ENCODE measurements around the gene RPS17.
A peak's percentile ranks its signal among the peaks of the same experiment; 100 is the strongest.

The RPS17 gene

DNA sequence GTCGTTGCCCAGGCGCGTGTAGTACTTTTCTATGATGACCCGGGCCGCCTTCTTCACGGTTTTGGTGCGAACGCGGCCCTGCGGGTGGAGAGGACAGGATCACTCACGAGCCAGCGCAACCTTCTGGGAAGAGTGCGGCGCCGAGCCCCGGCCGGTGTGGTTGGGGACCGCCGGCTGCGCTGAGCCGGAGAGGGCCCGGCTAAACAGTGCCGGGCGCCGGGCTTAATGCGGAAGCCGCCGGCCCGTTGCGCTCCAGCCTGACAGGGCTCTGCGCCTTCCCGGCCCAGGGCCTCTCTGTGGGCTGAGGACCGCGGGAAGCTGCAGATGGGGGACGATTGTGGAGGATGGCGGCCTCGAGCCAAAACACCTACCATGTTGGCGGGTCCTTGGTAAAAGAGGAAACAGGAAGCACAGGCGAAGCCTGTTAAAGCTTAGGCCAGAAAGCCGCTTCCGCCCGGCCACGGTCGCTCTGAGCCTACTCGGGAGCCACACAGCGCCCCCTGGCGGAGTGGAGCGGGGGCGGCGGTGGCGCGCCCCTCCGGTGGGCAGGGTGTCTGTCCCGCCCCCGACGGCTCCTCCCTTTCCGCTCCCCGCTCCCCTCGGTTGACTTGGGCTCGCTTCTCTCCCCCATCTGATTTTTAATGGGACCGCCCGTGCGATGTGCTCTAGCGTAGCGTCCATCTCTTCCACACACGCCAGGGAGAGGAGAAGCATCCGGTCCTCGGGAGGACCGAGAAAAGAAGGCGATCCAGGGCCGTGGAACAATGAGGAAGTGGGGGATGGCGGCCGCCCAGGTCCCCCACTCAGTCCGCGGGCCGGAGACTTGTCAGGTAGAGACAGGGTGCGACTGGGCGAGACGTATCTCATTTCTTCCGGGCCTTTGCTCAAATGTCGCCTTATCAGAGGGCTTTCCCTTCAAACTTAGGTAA is at the start of gene RPS17:
Gene RPS17 (minus strand): TSS at position 403 of the 929 bp plus-strand sequence. CDS start 29 bp downstream, at position 374.
- in situ Hi-C loops (cut with HindIII; ENCODE audit: low pct_ligation_motif_present, low pct_unique_long_range_greater_than_20kb, low sequenced_read_pairs): no loop called here
- DNase-seq: peak; percentile 90

DNA sequence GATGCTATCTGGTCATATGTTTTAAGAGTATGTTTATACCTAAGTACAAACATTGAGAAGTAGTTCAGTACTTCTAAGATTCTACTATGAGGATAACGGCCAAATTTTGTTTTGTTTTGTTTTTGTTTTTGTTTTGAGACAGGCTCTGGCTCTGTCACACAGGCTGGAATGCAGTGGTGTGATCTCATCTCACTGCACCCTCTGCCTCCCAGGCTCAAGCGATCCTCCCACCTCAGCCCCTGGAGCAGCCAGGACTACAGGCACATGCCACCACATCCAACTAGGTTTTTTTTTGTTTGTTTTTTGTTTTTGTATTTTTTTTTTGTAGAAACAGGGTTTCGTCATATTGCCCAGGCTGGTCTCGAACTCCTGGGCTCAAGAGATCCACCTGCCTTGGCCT is 47.5 kb upstream of the RPS17 start:
- in situ Hi-C loops (cut with HindIII; ENCODE audit: low pct_ligation_motif_present, low pct_unique_long_range_greater_than_20kb, low sequenced_read_pairs): no loop called here

DNA sequence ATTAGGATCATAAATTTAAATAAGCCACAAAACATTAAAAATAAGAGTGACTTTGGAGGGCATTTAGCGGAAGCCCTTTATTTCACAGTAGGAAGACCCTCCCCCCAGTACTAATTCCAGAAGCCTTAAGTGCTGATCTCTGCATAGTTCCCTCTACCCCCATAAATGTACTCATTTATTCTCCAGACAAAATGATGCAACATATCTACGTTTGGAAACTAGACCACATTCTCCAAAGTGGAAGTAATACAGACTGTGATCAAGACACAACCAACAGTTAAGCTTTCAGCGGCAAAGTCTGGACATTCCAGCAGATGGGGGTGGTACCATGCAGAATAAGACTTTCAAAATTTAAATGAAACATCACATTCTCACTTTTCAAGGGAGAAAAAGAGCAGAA is 44.8 kb upstream of the RPS17 start:
- in situ Hi-C loops (cut with HindIII; ENCODE audit: low pct_ligation_motif_present, low pct_unique_long_range_greater_than_20kb, low sequenced_read_pairs): no loop called here
- DNase-seq: no peak

More for the DNA sequence above, 47.5 kb upstream of the RPS17 start:
- no peak for DNase-seq

DNA sequence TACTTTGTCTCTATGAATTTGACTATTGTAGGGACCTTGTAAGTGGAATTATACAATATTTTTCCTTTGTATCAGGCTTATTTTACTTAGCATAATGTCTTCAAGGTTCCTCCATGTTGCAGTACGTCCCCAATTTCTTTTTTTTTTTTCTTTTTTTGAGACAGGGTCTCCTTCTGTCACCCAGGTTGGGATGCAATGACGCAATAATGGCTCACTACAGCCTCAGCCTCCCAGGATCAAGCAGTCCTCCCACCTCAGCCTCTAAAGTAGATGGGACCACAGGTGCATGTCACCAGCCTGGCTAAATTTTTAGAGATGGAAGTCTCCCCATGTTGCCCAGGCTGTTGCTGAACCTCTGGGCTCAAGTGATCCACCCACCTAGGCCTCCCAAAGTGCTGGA is 40.5 kb upstream of the RPS17 start:
- in situ Hi-C loops (cut with HindIII; ENCODE audit: low pct_ligation_motif_present, low pct_unique_long_range_greater_than_20kb, low sequenced_read_pairs): no loop called here
- DNase-seq: no peak

DNA sequence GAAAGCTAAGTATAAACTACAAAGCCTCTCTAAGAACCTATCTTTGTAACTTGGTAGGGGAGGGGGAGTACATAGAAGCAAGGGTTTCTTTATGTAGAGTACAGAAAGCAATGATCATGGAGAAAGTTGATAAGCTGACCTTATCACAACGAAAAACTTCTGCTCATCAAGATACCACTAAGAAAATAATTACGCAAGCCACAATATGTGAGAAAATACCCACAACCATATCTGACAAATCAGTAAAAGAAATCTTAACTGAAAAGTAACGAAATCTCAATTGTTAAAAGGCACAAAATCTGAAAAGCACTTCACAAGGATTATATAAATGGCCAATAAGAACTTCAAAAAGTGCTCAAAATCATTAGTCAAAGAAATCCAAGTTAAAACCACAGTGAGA is 35.1 kb upstream of the RPS17 start:
- in situ Hi-C loops (cut with HindIII; ENCODE audit: low pct_ligation_motif_present, low pct_unique_long_range_greater_than_20kb, low sequenced_read_pairs): no loop called here

DNA sequence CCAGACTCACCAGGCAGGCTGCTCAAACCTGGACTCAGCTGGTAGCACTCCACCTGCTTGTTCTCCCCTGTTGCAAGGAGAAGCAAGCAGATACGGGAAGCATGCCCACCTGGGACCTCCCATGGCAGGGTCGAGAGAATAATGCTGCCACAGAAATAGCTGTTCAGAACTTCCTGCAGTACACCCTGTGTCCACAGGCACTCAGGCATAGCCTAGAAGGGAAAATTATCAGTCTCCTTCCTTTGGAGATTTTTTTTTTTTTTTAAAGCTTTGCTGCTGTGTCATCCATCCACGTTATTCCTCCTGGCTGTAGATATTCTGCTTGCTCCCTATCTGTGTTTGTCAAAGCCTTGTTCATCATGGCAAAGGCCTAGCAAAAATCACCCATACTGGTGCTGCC is 32.7 kb upstream of the RPS17 start:
- no peak for DNase-seq
- in situ Hi-C loops (cut with HindIII; ENCODE audit: low pct_ligation_motif_present, low pct_unique_long_range_greater_than_20kb, low sequenced_read_pairs): no loop called here

More for the DNA sequence above, 35.1 kb upstream of the RPS17 start:
- DNase-seq: no peak

DNA sequence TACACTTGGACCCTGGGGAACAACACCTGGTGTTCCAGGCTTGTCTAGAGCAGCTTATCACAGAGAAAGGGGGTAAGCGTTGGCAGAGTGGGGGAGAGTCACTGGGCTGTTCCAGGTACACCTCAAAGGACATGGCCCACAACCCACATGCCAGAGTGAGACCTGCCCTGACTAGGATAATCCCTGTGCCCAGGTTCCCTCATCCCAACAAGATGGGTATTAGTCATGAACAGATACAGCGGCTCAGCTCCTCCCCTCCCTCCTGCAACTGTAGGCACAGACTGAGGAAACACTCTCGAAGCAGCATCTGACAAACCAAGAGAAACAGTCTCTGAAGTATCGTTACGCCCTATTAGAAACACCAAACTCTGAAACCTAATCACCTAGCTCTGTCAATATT is 32.1 kb upstream of the RPS17 start:
- in situ Hi-C loops (cut with HindIII; ENCODE audit: low pct_ligation_motif_present, low pct_unique_long_range_greater_than_20kb, low sequenced_read_pairs): no loop called here
- DNase-seq: no peak

DNA sequence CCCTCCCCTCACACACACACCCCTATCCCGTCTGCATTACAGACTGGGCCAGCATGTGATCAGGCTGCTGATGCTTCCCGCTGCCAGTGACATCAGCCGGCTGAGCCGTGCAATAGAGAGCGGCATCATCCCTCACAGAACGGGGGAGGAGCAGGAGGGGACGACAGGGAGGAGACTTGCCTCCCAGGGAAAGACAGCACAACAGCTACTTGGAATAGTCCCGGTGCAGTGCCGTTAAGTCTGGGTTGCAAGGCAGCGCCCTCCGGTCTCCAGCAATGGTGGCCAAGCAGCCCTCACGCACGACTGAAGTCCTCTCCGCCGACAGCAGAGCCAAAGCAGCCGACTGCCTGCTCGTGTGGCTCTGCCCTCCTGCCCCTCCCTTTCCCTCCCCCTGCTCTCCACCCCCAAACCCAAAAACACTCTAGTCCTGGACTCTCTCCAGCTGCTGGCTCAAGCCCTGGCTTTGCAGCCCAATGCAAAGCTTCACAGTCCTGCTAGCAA is 31.5 kb upstream of the RPS17 start:
- in situ Hi-C loops (cut with HindIII; ENCODE audit: low pct_ligation_motif_present, low pct_unique_long_range_greater_than_20kb, low sequenced_read_pairs): no loop called here
- DNase-seq: peak; percentile 57

DNA sequence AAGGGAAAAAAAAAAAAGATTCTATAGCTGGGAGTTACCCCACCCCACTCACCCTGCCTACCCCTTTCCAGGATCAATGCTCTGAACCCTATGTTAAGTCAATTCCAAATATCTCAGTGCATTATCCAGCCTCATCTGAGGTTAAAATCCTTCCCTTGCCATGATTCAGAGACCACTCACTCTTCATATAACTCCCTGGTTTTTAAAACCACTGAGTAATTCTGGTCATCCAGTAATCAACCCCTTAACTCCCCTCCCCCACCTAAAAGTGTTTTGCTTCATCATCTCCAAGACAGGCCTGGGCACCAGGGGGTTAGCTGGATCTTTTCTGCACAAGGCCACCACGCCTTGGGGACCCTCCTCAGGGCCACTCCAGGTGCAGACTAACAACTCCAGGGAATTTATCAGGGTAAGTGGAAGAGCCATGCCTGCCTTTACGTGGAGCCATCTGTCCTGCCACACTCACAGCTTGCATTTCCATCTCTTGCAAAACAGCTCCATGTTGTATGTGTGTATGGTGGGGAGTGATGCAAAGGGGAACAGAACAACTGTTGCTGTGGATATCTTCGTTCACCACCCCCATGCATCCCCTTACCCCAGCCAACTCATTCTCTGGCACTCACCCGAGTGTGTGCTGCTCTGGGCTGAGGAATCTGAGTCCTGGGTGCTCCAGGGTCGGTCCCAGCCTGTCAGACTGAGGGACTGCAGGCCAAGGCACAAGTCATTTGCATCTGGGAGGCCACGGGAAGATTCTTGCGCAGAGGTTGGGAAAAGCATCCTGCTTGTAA is 30.7 kb upstream of the RPS17 start:
- in situ Hi-C loops (cut with HindIII; ENCODE audit: low pct_ligation_motif_present, low pct_unique_long_range_greater_than_20kb, low sequenced_read_pairs): no loop called here
- DNase-seq: no peak

DNA sequence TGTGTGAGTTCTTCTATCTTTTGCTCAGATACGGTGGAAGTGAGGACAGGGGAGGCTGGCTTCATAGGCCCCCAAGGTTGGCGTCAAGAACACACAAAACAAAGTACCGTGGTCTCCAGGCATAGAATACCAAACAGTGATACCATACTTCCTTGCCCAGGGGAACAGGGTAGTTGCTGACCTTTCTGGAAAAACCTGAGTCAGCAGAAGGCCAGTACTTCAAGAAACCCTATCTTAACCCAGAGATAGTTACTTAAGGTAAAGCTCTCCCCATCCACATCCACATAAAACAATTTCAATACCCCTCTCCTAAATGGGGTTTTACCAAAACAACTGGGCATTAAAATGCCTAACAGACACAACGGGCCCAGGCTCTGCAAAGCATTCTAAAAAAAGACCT is 29.6 kb upstream of the RPS17 start:
- in situ Hi-C loops (cut with HindIII; ENCODE audit: low pct_ligation_motif_present, low pct_unique_long_range_greater_than_20kb, low sequenced_read_pairs): no loop called here
- no peak for DNase-seq

DNA sequence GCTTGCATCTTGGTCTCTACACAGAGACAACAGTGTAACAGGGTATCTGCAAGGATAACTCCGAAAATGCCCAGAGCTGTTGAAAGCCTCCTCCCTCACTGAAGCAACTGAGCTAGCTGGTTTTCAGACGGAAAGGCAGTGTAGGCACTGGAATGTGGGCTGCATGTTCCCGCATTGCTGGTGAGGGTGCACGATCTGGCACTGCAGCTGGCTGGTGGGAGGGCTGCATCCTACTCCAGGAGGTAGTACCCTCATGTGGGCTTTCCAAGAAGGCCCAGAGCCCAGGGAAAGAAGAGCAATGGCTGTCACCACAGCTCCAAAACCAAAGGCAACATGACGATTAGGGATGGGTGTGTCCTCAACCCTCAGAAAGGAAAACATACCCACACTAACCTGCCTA is 28.7 kb upstream of the RPS17 start:
- no peak for DNase-seq
- in situ Hi-C loops (cut with HindIII; ENCODE audit: low pct_ligation_motif_present, low pct_unique_long_range_greater_than_20kb, low sequenced_read_pairs): no loop called here

DNA sequence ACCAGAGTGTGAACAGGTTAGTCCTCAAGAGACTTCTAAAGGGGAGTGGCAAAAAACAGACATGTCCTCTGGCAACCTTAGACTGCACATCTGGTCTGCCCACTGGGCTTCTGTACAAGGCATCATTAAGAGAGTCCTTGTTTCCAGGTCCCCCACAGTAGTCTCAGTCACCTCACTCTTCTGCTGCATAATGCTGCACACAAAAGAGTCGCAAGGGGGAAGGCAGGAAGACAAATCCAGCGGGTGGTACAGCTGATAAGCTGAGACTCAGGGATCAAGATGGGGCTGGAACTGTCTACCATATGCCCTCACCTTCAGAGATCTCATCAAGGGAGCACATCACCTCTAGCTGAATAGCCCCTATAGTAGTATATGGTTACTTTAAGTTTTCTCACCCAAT is 27.4 kb upstream of the RPS17 start:
- no peak for DNase-seq
- in situ Hi-C loops (cut with HindIII; ENCODE audit: low pct_ligation_motif_present, low pct_unique_long_range_greater_than_20kb, low sequenced_read_pairs): no loop called here

DNA sequence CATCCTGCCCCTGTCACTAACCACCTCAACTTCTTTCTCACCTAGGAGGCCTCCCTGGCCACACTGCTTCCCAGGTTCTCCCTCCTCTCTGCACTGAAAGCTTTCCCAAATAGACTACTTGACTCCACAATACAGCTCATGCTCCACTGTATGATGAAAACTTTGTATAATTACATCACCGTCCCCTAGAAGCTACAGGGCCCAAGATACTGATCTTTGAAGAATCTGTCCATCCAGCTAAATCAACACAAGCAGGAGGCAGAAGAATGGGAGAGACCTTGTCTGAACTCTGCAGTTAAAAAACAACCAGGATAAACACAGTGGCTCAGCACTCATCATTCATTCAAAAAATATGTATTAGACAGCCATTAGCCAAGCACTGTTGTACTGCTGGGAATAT is 26.4 kb upstream of the RPS17 start:
- in situ Hi-C loops (cut with HindIII; ENCODE audit: low pct_ligation_motif_present, low pct_unique_long_range_greater_than_20kb, low sequenced_read_pairs): no loop called here
- DNase-seq: no peak

DNA sequence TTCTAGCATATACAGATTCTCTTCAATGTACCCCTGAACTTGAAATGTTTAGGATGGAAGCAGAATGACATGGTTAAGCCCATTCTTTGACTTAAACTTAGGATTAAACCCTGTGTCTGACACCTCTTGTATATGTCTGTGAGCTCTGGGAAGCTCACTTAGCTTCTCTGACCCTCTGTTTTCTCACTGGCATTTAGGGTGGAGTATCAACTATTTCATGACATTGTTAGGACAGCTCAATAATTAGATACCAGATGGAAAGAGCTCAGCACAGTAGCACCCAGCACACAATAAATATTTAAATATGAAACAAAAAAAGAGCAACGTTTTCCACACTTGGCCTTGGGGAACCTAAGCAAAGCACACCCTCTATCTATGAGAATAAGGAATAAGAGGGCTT is 18.2 kb upstream of the RPS17 start:
- in situ Hi-C loops (cut with HindIII; ENCODE audit: low pct_ligation_motif_present, low pct_unique_long_range_greater_than_20kb, low sequenced_read_pairs): no loop called here
- DNase-seq: no peak

DNA sequence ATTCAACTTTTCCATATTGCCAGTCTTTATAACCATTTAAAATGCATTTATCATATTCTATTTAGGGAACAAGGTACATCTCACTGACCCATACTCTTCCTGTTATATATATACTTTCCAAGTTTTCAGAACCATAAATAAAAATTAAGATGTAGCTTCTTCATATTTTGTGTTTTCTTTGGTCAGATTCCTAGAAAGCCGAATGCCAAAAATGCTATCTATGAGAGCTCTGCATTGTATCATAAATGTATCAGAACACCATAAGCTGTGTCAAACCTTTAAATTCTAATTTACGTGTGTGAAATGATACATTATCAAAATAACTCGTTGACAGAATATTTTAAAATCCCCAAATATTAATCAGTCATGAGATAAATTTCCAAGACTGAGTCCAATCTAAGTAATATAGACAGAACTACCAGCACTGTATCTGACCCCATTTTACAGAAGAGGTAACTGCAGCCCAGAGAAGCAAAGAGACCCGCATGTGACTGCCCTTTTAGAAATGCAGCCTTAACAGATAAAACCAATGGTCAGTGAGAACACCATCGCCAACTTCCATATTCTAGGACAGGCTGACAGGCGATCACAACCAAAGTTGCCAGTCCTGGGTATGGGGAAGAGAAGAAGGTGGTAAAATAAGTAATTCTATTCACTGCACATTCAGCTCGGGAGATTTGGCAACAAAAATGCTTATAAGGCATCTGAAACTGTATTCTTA is 16.2 kb upstream of the RPS17 start:
- in situ Hi-C loops (cut with HindIII; ENCODE audit: low pct_ligation_motif_present, low pct_unique_long_range_greater_than_20kb, low sequenced_read_pairs): no loop called here
- no peak for DNase-seq

DNA sequence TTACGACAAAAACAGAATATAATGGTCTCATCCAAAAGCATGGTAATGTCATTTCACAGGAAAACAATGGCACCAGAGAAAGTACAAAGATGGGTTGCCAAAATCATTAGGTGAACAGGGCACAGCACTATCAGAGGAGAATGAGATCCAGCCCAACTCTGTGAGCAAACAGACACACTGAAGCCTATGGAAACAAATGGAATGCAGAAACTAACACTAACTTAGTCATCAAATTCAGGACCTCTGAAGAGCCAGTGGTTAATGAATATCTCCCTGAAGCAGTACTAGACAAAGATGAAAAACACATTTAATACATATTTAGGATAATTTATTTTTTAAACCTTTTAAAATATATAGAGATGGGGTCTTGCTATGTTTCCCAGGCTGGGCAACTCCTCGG is 14.6 kb upstream of the RPS17 start:
- no peak for DNase-seq
- in situ Hi-C loops (cut with HindIII; ENCODE audit: low pct_ligation_motif_present, low pct_unique_long_range_greater_than_20kb, low sequenced_read_pairs): no loop called here

DNA sequence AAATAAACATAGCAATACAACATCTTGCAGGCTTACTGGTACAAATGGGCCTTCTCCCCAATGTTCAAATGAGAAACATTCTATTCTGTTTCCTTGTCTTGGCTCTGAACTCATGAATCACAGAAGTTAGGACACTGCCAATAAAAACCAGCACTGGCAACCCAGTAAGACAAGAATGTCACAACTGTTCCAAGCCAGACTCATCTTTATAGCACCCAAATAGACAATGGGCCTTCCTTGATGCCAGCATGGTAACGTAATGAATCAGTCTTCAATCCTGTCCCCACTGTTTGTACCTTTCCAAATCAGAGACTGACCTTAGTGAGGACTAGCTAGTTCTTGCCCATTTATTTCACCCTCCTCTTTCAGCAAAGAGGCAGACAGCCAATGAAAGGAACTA is 14.1 kb upstream of the RPS17 start:
- in situ Hi-C loops (cut with HindIII; ENCODE audit: low pct_ligation_motif_present, low pct_unique_long_range_greater_than_20kb, low sequenced_read_pairs): no loop called here
- DNase-seq: no peak

DNA sequence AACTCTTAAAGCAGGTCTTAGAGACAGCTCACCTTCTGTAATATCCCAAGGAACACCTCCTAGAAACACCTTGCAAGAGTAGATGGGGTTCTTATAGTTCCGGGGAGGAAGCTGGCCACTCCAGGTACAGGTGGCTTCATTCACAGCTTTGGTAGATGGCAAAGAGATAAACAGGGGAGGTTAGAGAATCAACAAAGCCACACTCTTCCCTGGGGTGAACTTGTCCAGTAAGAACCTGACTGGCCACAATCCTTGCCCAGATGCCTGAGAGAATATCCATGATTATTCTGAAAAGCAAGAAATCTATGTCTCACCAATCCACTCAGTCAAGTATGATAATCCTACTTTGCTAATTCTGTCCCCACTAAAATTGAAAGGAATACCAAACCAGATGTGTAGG is 13.6 kb upstream of the RPS17 start:
- DNase-seq: no peak
- in situ Hi-C loops (cut with HindIII; ENCODE audit: low pct_ligation_motif_present, low pct_unique_long_range_greater_than_20kb, low sequenced_read_pairs): no loop called here

DNA sequence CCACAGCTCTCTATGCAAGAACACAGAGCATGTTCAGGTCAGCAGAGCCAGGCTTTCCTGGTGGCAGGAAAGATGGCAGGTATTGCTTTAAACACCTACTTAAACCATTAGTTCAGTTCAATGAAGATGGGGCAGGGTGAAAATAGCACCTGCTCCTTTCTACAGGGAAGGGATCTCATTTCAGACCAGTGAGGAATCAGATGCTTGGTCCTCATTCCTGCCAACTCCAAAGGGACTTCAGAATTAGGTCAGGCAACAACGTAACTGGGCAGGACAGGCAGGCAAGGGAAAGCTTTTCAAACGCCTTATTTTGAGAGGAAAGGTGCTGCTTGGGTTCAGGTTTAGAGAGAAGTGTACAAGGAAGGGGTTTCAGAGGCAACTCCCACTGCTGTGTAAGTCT is 12.6 kb upstream of the RPS17 start:
- DNase-seq: no peak
- in situ Hi-C loops (cut with HindIII; ENCODE audit: low pct_ligation_motif_present, low pct_unique_long_range_greater_than_20kb, low sequenced_read_pairs): no loop called here
